Loucy (cell line): Measurements from ENCODE around the gene ANKRD55.

Experiments
- H2AFZ ChIP-seq: fragments of 200-600 bp; sonication (generic); 2 replicates; pipeline ENCODE4 v1.6.0; 2016; ENCODE audit warnings: antibody characterized with exemption, mild to moderate bottlenecking, low read length, moderate library complexity
- H3F3A ChIP-seq: fragments of 200-600 bp; 2 replicates; pipeline ENCODE4 v1.6.0; 2016; ENCODE audit warnings: antibody characterized with exemption, low read depth, mild to moderate bottlenecking
- H3K27me3 ChIP-seq: fragments of 200-600 bp; sonication (generic); 2 replicates; pipeline ENCODE4 v1.6.1; 2014; ENCODE audit warnings: low read length, mild to moderate bottlenecking; ENCODE audit not compliant: insufficient read depth, poor library complexity, severe bottlenecking
- H3K36me3 ChIP-seq: fragments of 200-600 bp; sonication (generic); 2 replicates; pipeline ENCODE4 v1.6.1; 2016; ENCODE audit warnings: low read length; ENCODE audit not compliant: insufficient read depth
- H3K4me1 ChIP-seq: fragments of 200-600 bp; sonication (generic); 2 replicates; pipeline ENCODE4 v1.5.1; 2014; ENCODE audit warnings: low read length, mild to moderate bottlenecking; ENCODE audit not compliant: insufficient read depth, poor library complexity, severe bottlenecking
- H3K4me2 ChIP-seq: fragments of 200-600 bp; sonication (generic); 2 replicates; pipeline ENCODE4 v1.6.0; 2014; ENCODE audit warnings: antibody characterized with exemption, low read length, low read depth, mild to moderate bottlenecking; ENCODE audit not compliant: poor library complexity, severe bottlenecking
- H3K4me3 ChIP-seq: fragments of 200-600 bp; sonication (generic); 2 replicates; pipeline ENCODE4 v1.5.1; 2014; ENCODE audit warnings: low read length, mild to moderate bottlenecking, mixed read lengths; ENCODE audit not compliant: poor library complexity, severe bottlenecking
- H3K79me2 ChIP-seq: fragments of 200-600 bp; sonication (generic); 2 replicates; pipeline ENCODE4 v1.6.1; 2014; ENCODE audit warnings: low read length; ENCODE audit not compliant: insufficient read depth
- H3K9ac ChIP-seq: fragments of 200-600 bp; sonication (generic); 2 replicates; pipeline ENCODE4 v1.6.0; 2014; ENCODE audit warnings: mild to moderate bottlenecking, low read depth, low read length, moderate library complexity; ENCODE audit not compliant: poor library complexity, severe bottlenecking
- H3K9me2 ChIP-seq: fragments of 200-600 bp; sonication (generic); replicated peaks from 2 replicates; pipeline ENCODE4 v1.6.1; 2016; ENCODE audit warnings: low read depth, low read length, mixed read lengths
- H3K9me3 ChIP-seq: fragments of 200-600 bp; sonication (generic); 2 replicates; pipeline ENCODE4 v1.6.1; 2014; ENCODE audit warnings: mild to moderate bottlenecking, antibody characterized with exemption, low read length, low read depth; ENCODE audit not compliant: insufficient read depth
- H4K20me1 ChIP-seq: fragments of 200-600 bp; sonication (generic); 2 replicates; pipeline ENCODE4 v1.6.0; 2014; ENCODE audit warnings: antibody characterized with exemption, low read length, mild to moderate bottlenecking; ENCODE audit not compliant: insufficient read depth, poor library complexity, severe bottlenecking
- EZH2phosphoT487 ChIP-seq: fragments of 200-600 bp; IDR thresholded peaks from 2 replicates; pipeline ENCODE4 v1.6.1; 2018; ENCODE audit warnings: antibody characterized with exemption, mild to moderate bottlenecking, moderate library complexity, borderline replicate concordance
- TF ChIP-seq, protein P1 (sequence below): fragments of 200-600 bp; sonication (generic); conservative IDR thresholded peaks from 2 replicates; pipeline ENCODE4 v1.5.1; 2014; ENCODE audit warnings: mild to moderate bottlenecking, antibody characterized with exemption, low read length

ANKRD55 gene

DNA sequence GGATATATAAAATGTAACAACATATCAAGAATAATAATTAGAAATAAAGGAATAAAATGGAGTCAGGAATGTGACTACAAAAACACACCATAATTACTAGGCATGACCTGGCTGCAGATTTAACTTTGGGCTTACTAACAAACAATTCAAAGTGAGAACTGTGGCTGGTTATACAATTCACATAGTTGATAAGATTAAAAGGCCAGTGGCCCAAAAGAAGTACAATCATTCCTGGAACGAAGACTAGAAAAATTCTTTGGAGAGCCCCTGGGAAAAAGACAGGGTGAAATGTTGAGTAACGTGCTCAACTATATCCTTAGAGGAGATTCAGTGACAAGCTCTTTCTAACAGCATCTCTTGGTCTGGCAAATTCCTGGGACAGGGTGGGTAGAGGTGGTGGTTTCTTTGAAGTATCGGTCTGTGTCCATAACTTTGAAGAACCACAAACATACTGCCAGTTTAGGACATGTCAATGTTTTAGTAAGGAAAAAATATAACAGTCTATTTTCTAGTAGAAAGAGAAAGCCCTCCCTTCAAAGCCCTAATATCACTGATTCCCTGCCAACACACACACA lies 163.4 kb downstream of the ANKRD55 start:
- H3K36me3 ChIP-seq = no peaks in the 10 kb centered on the region
- H3K9ac ChIP-seq = no peak overlapping the region
- no peak overlapping the region for H2AFZ ChIP-seq
- H4K20me1 ChIP-seq = no peaks in the 10 kb centered on the region
- H3K9me2 ChIP-seq = no peaks in the 10 kb centered on the region
- no peaks in the 10 kb centered on the region for H3F3A ChIP-seq
- H3K4me2 ChIP-seq = no peak overlapping the region
- no peaks in the 10 kb centered on the region for H3K27me3 ChIP-seq
- TF ChIP-seq EZH2phosphoT487 = no peak
- TF ChIP-seq, protein P1, sequence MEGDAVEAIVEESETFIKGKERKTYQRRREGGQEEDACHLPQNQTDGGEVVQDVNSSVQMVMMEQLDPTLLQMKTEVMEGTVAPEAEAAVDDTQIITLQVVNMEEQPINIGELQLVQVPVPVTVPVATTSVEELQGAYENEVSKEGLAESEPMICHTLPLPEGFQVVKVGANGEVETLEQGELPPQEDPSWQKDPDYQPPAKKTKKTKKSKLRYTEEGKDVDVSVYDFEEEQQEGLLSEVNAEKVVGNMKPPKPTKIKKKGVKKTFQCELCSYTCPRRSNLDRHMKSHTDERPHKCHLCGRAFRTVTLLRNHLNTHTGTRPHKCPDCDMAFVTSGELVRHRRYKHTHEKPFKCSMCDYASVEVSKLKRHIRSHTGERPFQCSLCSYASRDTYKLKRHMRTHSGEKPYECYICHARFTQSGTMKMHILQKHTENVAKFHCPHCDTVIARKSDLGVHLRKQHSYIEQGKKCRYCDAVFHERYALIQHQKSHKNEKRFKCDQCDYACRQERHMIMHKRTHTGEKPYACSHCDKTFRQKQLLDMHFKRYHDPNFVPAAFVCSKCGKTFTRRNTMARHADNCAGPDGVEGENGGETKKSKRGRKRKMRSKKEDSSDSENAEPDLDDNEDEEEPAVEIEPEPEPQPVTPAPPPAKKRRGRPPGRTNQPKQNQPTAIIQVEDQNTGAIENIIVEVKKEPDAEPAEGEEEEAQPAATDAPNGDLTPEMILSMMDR = no peak
- no peaks in the 10 kb centered on the region for H3K79me2 ChIP-seq
- H3K4me3 ChIP-seq = no peak overlapping the region
- no peaks in the 10 kb centered on the region for H3K9me3 ChIP-seq
- H3K4me1 ChIP-seq = no peaks in the 10 kb centered on the region

DNA sequence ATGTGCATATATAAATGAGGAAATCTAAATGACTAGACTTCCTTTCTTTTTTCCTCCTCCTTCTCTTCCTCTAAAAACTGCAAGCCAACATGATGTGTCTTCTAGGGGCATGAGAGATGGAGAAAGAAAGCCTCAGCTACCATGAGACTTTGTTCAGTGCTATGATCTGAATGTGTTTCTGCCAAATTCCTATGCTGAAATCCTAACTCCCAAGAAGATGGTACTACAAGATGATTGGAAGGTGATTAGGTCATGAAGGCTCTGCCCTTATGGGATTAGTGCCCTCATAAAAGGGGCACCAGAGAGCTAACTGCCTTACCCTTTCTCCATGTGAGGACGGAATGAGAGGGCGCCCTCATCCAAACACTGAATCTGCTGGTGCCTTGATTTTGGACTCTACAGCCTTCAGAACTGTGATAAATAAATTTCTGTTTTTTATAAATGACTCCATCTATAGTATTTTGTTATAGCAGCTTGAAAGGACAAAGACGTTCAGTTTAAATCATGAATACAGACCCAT lies 166.1 kb downstream of the ANKRD55 start:
- Histone ChIP-seq H3K4me2 (no peak overlapping the region), H3K4me3 (no peak overlapping the region), H4K20me1 (no peaks in the 10 kb centered on the region), H3K4me1 (no peaks in the 10 kb centered on the region), H3F3A (no peaks in the 10 kb centered on the region), H2AFZ (no peak overlapping the region), H3K27me3 (no peaks in the 10 kb centered on the region), H3K79me2 (no peaks in the 10 kb centered on the region), H3K36me3 (no peaks in the 10 kb centered on the region), H3K9me3 (no peaks in the 10 kb centered on the region), H3K9me2 (no peaks in the 10 kb centered on the region), H3K9ac (no peak overlapping the region)
- TF ChIP-seq EZH2phosphoT487 = no peak
- TF ChIP-seq, protein P1 = no peak

DNA sequence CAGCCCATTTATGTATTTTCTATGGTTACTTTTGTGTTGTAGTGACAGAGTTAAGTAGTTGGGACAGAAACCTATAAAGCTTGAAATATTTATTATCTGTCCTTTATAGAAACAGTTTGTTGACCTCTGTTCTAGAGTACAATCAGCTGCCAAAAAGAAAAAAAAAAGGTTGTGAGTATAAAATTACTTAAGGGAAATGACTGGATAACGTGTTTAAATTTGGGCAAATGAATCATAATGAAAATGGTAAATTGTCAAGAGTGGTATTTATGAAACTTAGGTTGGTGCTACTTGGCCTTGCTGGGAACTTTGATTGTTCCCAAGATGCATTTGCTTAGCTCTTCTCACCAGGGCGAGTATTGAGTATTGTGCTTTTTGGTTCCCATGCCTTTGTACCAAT lies 168.1 kb downstream of the ANKRD55 start:
- Histone ChIP-seq H3K4me3 (no peak overlapping the region), H3K9ac (no peak overlapping the region), H3K9me3 (no peaks in the 10 kb centered on the region), H4K20me1 (no peaks in the 10 kb centered on the region), H3K4me2 (no peak overlapping the region), H3K4me1 (peaks cover 4% of the 10 kb centered on the region), H3K27me3 (no peaks in the 10 kb centered on the region), H3K9me2 (no peaks in the 10 kb centered on the region), H2AFZ (no peak overlapping the region), H3K36me3 (no peaks in the 10 kb centered on the region), H3F3A (no peaks in the 10 kb centered on the region), H3K79me2 (no peaks in the 10 kb centered on the region)
- TF ChIP-seq, protein P1 = no peak
- TF ChIP-seq EZH2phosphoT487 = no peak
